Ishikawa (cell line): Measurements from ENCODE around the gene TNKS1BP1.

ENCODE experiments used
- CEBPB ChIP-seq: IDR thresholded peaks from 2 replicates; pipeline ENCODE4 v1.6.1; 2012
- EP300 ChIP-seq: IDR thresholded peaks from 2 replicates; pipeline ENCODE4 v1.6.1; 2012; ENCODE audit warnings: borderline replicate concordance
- FOXM1 ChIP-seq: IDR thresholded peaks from 2 replicates; pipeline ENCODE4 v1.6.1; 2012; ENCODE audit warnings: low read depth, borderline replicate concordance
- MAX ChIP-seq: IDR thresholded peaks from 2 replicates; pipeline ENCODE4 v1.6.1; 2012
- NFIC ChIP-seq: IDR thresholded peaks from 2 replicates; pipeline ENCODE4 v1.6.1; 2012
- RAD21 ChIP-seq: IDR thresholded peaks from 2 replicates; pipeline ENCODE4 v1.6.1; 2012; ENCODE audit warnings: low read depth
- REST ChIP-seq: IDR thresholded peaks from 2 replicates; pipeline ENCODE4 v1.6.1; 2012; ENCODE audit warnings: low read depth, mild to moderate bottlenecking
- TAF1 ChIP-seq: IDR thresholded peaks from 2 replicates; pipeline ENCODE4 v1.6.1; 2012; ENCODE audit warnings: low read depth, mild to moderate bottlenecking
- TEAD4 ChIP-seq: IDR thresholded peaks from 2 replicates; pipeline ENCODE4 v1.6.1; 2012
- YY1 ChIP-seq: IDR thresholded peaks from 2 replicates; pipeline ENCODE4 v1.6.1; 2012; ENCODE audit warnings: low read depth
- ZBTB7A ChIP-seq: IDR thresholded peaks from 2 replicates; pipeline ENCODE4 v1.6.1; 2012; ENCODE audit warnings: low read depth

GRCh38 chr11:57358991-57359390, 34.2 kb upstream of the TNKS1BP1 start:
- TF ChIP-seq EP300 (no peak), NFIC (no peak), RAD21 (no peak), ZBTB7A (no peak), FOXM1 (no peak), MAX (no peak), YY1 (no peak), TAF1 (no peak), CEBPB (no peak), REST (no peak), TEAD4 (no peak)
